Mucosa of rectum (tissue), 2 donors: Measurements from ENCODE around the gene PDZD7.
A peak's percentile ranks its signal among the peaks of the same experiment; 100 is the strongest.
"Not testable (repeated sequence)": the region's sequence is repeated elsewhere in the genome, so short reads cannot be mapped to it uniquely, and the experiment has no call there.

ENCODE experiments used
- H3K27ac ChIP-seq, 2 donors: one replicate each; pipeline ENCODE4 v1.7.0; 2013; ENCODE audit warnings: inconsistent platforms in 2 of 2, low read depth in 2 of 2, low read length in 2 of 2
- H3K27me3 ChIP-seq, 2 donors: one replicate each; pipeline ENCODE4 v1.7.0; 2013; ENCODE audit warnings: low read length in 2 of 2; ENCODE audit not compliant: control insufficient read depth in 2 of 2, insufficient read depth in 2 of 2
- H3K36me3 ChIP-seq, 2 donors: one replicate each; pipeline ENCODE4 v1.7.0; 2013; ENCODE audit warnings: low read length in 2 of 2; ENCODE audit not compliant: control insufficient read depth in 2 of 2, insufficient read depth in 2 of 2
- H3K4me1 ChIP-seq, 2 donors: one replicate each; pipeline ENCODE4 v1.7.0; 2013; ENCODE audit warnings: low read length in 2 of 2, mild to moderate bottlenecking in 1 of 2; ENCODE audit not compliant: control insufficient read depth in 2 of 2, insufficient read depth in 2 of 2
- H3K4me3 ChIP-seq, 2 donors: one replicate each; pipeline ENCODE4 v1.7.0; 2013; ENCODE audit warnings: low read length in 2 of 2
- H3K9ac ChIP-seq, 2 donors: one replicate each; pipeline ENCODE4 v1.7.0; 2013; ENCODE audit warnings: low read length in 2 of 2, low read depth in 1 of 2, mild to moderate bottlenecking in 1 of 2
- H3K9me3 ChIP-seq, 2 donors: one replicate each; pipeline ENCODE4 v1.7.0; 2013; ENCODE audit warnings: low read length in 2 of 2; ENCODE audit not compliant: control insufficient read depth in 2 of 2
- donor health status: healthy.
- donor health status: Normal muscosa, but diverticular disease.

PDZD7 gene

DNA sequence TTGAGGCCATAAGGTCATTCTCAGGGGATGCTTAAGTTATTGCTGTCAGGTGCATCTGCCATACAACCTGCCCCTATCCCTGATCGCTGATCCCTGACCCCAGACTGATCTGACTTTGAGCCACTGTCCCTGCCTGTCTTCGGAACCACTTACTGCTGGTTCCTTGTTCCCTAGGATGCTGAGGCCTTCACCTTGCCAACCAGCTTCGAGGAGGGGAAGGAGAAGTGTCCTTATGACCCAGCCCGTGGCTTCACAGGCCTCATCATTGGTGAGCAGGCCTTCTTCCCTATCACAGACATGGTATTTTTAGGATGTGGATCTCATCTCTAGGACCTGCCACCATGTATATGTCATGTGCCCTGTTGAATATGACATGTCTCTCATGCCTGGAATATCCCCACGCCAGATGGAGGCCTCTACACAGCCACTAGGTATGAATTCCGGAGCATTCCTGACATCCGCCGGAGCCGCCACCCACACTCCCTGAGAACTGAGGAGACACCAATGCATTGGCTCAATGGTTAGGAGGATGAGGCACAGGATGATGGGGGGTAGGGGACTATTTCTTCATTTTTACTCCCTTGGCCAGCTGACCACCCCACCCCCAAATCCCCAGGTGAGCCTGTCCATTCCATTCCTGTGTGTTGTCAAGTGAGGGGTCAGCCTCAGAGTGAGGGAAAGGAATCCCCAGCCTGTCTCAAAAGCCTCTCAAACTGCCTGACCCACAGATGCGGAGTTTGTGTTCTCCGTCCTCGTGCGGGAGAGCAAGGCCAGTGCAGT is 52.6 kb downstream of the PDZD7 start:
- H3K36me3 ChIP-seq, result peaks cover 62 to 72% of the 10 kb centered on the region in 2 donors
- no peak overlapping the region for H3K9ac ChIP-seq
- H3K27me3 ChIP-seq, result no peaks in the 10 kb centered on the region
- H3K4me1 ChIP-seq, result no peaks in the 10 kb centered on the region
- no peaks in the 10 kb centered on the region for H3K9me3 ChIP-seq
- H3K4me3 ChIP-seq, result no peak overlapping the region
- H3K27ac ChIP-seq, result no peak overlapping the region

DNA sequence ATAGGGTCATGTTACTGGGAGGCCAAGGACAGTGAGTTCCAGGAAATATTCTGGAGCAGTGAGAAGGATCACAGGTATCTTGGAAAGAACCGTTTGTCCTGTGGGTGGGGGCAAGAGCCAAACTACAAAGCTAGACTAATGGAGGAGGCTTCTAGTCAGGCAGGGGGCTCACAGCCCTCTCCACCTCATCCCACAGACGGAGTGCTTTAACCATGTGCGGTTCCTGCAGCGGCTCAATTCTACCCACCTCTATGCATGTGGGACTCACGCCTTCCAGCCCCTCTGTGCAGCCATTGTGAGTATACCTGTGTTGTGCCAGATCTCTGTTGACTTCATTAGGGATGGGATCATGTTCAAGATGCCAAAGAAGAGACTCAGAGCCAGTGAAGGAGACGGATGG is 53.5 kb downstream of the PDZD7 start:
- Histone ChIP-seq H3K36me3 (peaks cover 62 to 73% of the 10 kb centered on the region in 2 donors), H3K4me3 (no peak overlapping the region), H3K9me3 (no peaks in the 10 kb centered on the region), H3K27ac (no peak overlapping the region), H3K4me1 (peaks cover 1 to 6% of the 10 kb centered on the region in 2 donors), H3K9ac (no peak overlapping the region), H3K27me3 (no peaks in the 10 kb centered on the region)

DNA sequence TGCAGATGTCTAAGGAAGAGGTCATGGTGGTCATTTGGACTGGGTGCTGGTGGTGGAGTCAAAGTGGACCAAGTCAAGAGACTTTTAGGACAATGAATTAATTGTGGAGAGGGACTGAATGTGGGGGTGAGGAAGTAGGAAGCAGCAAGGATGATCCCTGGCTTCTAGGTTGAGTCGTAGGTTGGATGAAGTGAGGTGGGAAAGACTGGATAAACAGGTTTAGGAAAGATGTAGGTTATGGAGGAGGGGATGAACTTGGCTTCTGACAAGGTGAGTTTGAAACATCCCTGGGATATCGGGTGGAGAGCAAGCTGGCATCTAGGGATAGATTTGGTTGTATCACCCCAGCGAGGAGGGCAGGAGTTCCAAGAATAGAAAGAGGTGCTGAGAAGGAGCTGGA is 54.0 kb downstream of the PDZD7 start:
- Histone ChIP-seq H3K9me3 (no peaks in the 10 kb centered on the region), H3K27ac (no peak overlapping the region), H3K36me3 (peaks cover 58 to 69% of the 10 kb centered on the region in 2 donors)

DNA sequence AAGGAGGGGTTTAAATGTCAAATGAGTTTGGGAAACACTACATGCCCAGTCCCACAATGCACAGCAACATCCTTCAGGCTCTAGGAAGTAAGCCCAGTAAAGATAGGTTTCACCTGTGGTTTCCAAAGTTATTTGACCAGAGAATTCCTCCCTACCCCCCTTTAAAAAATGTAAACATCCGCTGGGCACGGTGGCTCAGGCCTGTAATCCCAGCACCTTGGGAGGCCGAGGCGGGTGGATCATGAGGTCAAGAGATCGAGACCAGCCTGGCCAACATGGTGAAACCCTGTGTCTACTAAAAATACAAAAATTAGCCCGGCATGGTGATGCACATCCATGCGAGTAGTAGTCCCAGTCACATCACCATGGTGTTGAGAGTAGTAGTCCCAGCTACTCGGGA is 55.5 kb downstream of the PDZD7 start:
- H3K4me3 ChIP-seq, H3K9ac ChIP-seq, H3K27ac ChIP-seq, H3K9me3 ChIP-seq, H3K27me3 ChIP-seq: not testable (repeated sequence)
- Histone ChIP-seq H3K36me3 (peaks cover 47 to 56% of the 10 kb centered on the region in 2 donors), H3K4me1 (peaks cover 17 to 26% of the 10 kb centered on the region in 2 donors)

More for the DNA sequence above, 54.0 kb downstream of the PDZD7 start:
- peaks cover 6 to 11% of the 10 kb centered on the region in 2 donors for H3K4me1 ChIP-seq
- H3K27me3 ChIP-seq, result no peaks in the 10 kb centered on the region
- no peak overlapping the region for H3K9ac ChIP-seq
- no peak overlapping the region for H3K4me3 ChIP-seq

DNA sequence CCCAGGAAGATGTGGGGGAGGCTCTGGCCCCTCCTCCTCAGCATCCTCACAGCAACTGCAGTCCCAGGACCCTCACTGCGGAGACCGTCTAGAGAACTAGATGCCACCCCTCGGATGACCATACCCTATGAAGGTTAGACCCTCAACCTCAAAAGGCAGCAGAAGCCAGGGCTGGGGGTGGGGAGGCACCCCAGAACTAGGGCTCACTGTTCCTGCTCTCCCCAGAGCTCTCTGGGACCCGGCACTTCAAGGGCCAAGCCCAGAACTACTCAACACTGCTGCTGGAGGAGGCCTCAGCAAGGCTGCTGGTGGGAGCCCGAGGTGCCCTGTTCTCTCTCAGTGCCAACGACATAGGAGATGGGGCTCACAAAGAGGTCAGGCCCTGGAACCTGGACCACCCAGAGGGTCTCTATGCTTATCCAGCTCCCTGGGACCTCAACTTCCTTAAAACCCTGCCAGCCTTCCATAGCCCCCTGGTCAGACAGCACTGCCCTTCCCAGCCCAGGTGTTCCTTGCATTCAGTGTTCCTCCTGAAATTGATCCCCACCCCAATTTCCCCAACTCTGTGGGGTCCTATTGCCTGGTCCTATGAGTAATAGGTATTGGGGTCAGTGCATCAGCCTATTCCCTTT is 57.9 kb downstream of the PDZD7 start:
- peaks cover 25 to 34% of the 10 kb centered on the region in 2 donors for H3K36me3 ChIP-seq
- no peaks in the 10 kb centered on the region for H3K9me3 ChIP-seq
- H3K4me3 ChIP-seq, result no peak overlapping the region
- H3K27me3 ChIP-seq, result no peaks in the 10 kb centered on the region
- H3K9ac ChIP-seq, result no peak overlapping the region
- H3K27ac ChIP-seq, result no peak overlapping the region
- H3K4me1 ChIP-seq, result peaks cover 28 to 44% of the 10 kb centered on the region in 2 donors

DNA sequence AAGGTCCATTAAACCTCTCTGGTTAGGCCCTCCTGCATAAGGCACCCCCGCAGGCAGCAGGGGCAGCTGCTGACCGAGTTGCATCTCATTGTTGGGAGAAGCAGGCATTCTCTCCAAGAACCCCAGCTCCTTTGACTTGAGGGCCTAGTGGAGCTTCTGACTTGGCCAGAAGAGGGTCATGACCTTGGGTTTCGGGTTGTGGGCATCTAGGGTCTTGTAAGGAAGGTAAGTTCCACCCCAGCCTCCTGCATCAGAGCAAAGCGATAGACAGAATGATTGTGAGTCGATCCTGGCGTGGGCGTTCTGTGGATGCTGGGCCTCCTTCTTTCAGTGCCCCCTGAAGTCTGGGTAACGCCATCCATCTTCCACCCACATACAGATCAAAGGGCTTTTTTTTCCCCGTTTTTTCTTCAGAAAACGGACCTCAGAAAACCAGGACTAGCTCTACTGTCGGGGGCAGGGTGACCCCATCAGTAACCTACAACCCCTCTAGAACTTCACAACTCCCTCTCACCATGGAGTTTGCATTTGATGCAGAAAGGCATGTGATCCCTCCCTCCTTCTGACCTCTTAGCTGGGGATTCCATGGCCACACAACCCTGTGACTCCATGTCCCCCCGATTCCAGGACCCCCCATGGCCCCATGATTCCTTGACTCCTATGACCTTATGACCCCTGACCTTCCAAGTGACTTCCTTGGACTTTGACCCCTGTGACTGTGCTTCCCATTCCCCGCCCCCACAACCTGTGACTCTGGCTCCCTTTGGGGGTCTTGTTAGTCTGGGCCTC is 58.6 kb downstream of the PDZD7 start:
- peaks cover 30 to 49% of the 10 kb centered on the region in 2 donors for H3K4me1 ChIP-seq
- H3K27me3 ChIP-seq, result no peaks in the 10 kb centered on the region
- peaks cover 22 to 27% of the 10 kb centered on the region in 2 donors for H3K36me3 ChIP-seq
- H3K9me3 ChIP-seq, result no peaks in the 10 kb centered on the region
- peak overlapping the region; percentile 86 to 94 for H3K4me3 ChIP-seq
- peak overlapping the region in 1 of 2 donors; percentile 94 for H3K27ac ChIP-seq
- H3K9ac ChIP-seq, result peak overlapping the region in 1 of 2 donors; percentile 34

DNA sequence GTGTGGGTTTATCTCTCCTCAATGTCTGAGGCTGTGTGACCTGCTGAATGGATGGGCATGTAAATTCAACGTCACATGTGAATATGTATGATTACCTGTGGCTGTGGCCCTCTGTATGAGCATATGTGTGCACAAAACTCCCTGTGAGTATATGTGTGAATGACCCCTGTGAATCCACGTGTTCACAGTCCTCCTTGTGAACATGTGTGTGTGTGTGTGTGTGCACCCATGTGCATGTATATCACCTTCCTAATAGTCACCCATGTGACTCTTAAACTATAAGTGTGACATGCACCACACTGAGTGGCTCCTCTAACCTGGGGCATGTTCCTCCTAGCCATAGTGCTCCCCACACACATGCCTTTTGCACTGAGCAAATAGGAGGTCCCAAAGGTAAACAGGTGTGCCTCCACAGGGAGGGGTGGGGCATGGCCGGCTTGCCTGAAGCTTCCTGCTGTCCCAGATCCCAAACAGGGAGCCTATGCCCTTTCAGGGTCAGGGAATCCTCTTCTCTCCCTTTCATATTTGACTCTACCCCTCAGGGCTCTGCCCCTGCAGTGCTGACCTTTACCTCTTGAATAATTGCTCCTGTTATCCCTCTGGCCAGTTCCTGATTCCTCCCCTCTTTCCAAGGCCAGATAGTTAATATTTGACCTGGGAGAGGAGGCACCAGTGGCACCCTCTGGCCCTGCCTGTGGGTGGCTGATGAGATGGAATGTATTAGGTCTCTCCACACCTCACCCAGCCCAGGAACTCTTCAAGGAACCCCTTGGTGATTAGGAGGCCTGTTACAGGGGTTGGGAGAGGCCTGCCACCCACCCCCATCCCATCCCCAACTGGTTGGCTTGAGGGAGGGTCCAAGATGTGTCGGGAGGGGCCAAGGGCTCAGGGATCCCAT is 59.8 kb downstream of the PDZD7 start:
- Histone ChIP-seq H3K27me3 (no peaks in the 10 kb centered on the region), H3K4me3 (peak overlapping the region; percentile 86 to 94), H3K9me3 (no peaks in the 10 kb centered on the region), H3K27ac (peak overlapping the region; percentile 94 to 95), H3K9ac (peak overlapping the region; percentile 38 to 89), H3K36me3 (peaks cover 16 to 23% of the 10 kb centered on the region in 2 donors), H3K4me1 (peaks cover 32 to 50% of the 10 kb centered on the region in 2 donors)

DNA sequence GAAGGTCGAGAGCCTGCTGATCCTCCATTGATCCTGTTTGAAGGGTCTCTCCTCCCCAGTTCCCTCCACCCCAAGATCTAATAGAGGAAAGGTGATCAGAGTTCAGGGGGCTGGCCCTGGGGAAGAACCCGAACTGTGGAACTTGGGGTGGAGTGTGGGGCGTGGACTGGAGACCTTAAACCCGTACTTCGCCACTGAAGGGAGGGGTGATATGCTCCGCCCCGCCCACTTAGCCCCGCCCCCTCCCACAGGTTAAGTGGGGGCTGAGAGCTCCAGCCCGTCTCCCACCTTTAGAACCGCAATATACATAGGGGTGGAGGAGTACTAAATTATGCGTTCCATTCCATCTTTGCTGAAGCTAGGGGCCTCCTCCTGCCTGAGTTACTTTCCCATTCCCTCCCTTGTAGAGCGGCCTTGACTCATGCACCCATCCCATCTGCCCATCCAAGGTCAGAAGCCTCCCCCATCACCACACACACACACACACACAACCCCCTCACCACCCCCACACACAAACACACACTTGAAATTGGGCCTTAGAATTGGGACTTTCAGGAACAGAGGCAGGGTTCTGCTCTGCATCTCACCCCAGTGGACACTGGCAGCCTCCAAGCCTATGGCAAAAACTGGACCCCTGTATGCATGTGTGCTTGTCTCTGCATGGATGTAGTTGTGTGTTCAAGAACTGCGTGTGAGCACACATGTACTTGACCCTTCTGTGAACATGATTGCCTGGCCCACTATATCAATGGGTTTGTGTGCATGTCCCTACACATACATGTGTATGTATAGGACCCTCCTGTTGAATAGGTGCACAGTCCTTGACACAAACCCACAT is 60.6 kb downstream of the PDZD7 start:
- no peaks in the 10 kb centered on the region for H3K27me3 ChIP-seq
- H3K9me3 ChIP-seq, result no peaks in the 10 kb centered on the region
- H3K36me3 ChIP-seq, result peaks cover 18 to 32% of the 10 kb centered on the region in 2 donors
- peak overlapping the region; percentile 94 to 95 for H3K27ac ChIP-seq
- H3K4me1 ChIP-seq, result peaks cover 32 to 57% of the 10 kb centered on the region in 2 donors
- H3K9ac ChIP-seq, result peak overlapping the region; percentile 88 to 89
- H3K4me3 ChIP-seq, result peak overlapping the region; percentile 86 to 94
